Muscle of leg (tissue), 9 donors: ENCODE results near the gene WDHD1. TPM values are rescaled to one million over a fixed set of nuclear protein-coding genes. Genes with fewer than 3 reads are reported as not detected.

Experiments
- polyA plus RNA-seq, 8 donors: library from polyadenylated mRNA; unstranded; fragments of 120-200 nt; gene quantifications; one replicate each; pipeline versions ENCODE4 v1.2.1 to v1.2.3, GENCODE V29; 2013; ENCODE audit warnings: inconsistent platforms in 1 of 8, low replicate concordance in 1 of 8; ENCODE audit not compliant: insufficient read length in 8 of 8, insufficient read depth in 1 of 8
- total RNA-seq: library from RNA; stranded (reverse); fragments of 120-200 nt; gene quantifications from one replicate; pipeline ENCODE4 v1.2.4, GENCODE V29; 2013

The WDHD1 gene
- total and polyA plus RNA-seq, 9 donors: 7.2 to 10.7 (median 8.1) TPM

Other genes with a start within 250 kb of the WDHD1 start
- gene GCH1, start 124.3 kb downstream of the WDHD1 start, total RNA-seq: 2.7 TPM
- gene GCH1, start 124.3 kb downstream of the WDHD1 start, polyA plus RNA-seq: 1 to 10 TPM; 3.5 to 5.2 (median 4.3) TPM
- gene SOCS4, start 137 bp upstream of the WDHD1 start, total RNA-seq: 8.5 TPM
- 10 to 100 TPM in 4 of 8 donors, 1 to 10 TPM in 4; 6.4 to 11.5 (median 9.8) TPM for gene SOCS4, start 137 bp upstream of the WDHD1 start, polyA plus RNA-seq
- gene MAPK1IP1L, start 24.5 kb upstream of the WDHD1 start, total RNA-seq: 22.3 TPM
- 10 to 100 TPM; 52.0 to 65.0 (median 58.0) TPM for gene MAPK1IP1L, start 24.5 kb upstream of the WDHD1 start, polyA plus RNA-seq
- 32.0 TPM for gene LGALS3, start 102.2 kb upstream of the WDHD1 start, total RNA-seq
- 10 to 100 TPM; 30.5 to 84.7 (median 39.5) TPM for gene LGALS3, start 102.2 kb upstream of the WDHD1 start, polyA plus RNA-seq
- 12.4 TPM for gene DLGAP5, start 164.5 kb upstream of the WDHD1 start, total RNA-seq
- gene DLGAP5, start 164.5 kb upstream of the WDHD1 start, polyA plus RNA-seq: 10 to 100 TPM; 10.4 to 21.0 (median 13.9) TPM
- 17.2 TPM for gene FBXO34, start 244.3 kb upstream of the WDHD1 start, total RNA-seq
- gene FBXO34, start 244.3 kb upstream of the WDHD1 start, polyA plus RNA-seq: 10 to 100 TPM; 14.9 to 21.6 (median 16.6) TPM